Tibial nerve (tissue), 4 donors: Measurements from ENCODE around the gene CNTNAP5.

ENCODE experiments used
- EP300 ChIP-seq, 2 donors: sonication (generic); formaldehyde crosslinking; IDR thresholded peaks; one replicate each; pipeline ENCODE4 v1.6.1; 2017; ENCODE audit warnings: antibody characterized with exemption in 2 of 2, mild to moderate bottlenecking in 1 of 2
- POLR2A ChIP-seq, 2 donors: fragments of 450-650 bp; IDR thresholded peaks; one replicate each; pipeline ENCODE4 v1.6.1; 2017; ENCODE audit warnings: antibody characterized with exemption in 2 of 2, mild to moderate bottlenecking in 2 of 2, moderate library complexity in 2 of 2
- TF ChIP-seq, protein P1 (sequence below), 5 experiments: fragments of 200-600 bp in 3 of 5; fragments of 450-650 bp in 2 of 5; sonication (generic) in 3 of 5; IDR thresholded peaks; one replicate each; pipeline ENCODE4 v1.5.1; 2016 to 2019; ENCODE audit warnings: antibody characterized with exemption in 5 of 5, mild to moderate bottlenecking in 3 of 5, moderate library complexity in 2 of 5

DNA sequence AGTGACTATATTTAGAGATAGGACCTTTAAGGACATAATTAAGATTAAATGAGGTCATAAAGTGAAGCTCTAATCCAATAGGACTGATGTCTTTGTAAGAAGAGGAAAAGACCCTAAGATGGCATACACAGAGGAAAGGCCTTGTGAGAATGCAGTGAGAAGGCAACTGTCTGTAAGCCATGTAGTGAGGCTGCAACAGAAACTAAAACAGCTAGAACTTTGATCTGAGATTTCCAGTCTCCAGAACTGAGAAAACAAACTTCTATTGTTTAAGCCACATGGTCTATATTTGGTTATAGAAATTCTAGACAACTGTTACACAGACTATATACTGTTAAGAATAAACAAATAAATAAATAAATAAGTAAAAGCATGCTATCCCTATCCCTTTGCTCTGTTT is 276.8 kb downstream of the CNTNAP5 start:
- TF ChIP-seq, protein P1, sequence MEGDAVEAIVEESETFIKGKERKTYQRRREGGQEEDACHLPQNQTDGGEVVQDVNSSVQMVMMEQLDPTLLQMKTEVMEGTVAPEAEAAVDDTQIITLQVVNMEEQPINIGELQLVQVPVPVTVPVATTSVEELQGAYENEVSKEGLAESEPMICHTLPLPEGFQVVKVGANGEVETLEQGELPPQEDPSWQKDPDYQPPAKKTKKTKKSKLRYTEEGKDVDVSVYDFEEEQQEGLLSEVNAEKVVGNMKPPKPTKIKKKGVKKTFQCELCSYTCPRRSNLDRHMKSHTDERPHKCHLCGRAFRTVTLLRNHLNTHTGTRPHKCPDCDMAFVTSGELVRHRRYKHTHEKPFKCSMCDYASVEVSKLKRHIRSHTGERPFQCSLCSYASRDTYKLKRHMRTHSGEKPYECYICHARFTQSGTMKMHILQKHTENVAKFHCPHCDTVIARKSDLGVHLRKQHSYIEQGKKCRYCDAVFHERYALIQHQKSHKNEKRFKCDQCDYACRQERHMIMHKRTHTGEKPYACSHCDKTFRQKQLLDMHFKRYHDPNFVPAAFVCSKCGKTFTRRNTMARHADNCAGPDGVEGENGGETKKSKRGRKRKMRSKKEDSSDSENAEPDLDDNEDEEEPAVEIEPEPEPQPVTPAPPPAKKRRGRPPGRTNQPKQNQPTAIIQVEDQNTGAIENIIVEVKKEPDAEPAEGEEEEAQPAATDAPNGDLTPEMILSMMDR (IDR thresholded peaks at IDR 0.05) = no peak
- TF ChIP-seq POLR2A (IDR thresholded peaks at IDR 0.05) = no peak
- no peak for TF ChIP-seq EP300 (IDR thresholded peaks at IDR 0.05)
